Hepatocyte (in vitro differentiated cells): Measurements from ENCODE around the gene EOLA1.
"Not testable (repeated sequence)": the region's sequence is repeated elsewhere in the genome, so short reads cannot be mapped to it uniquely, and the experiment has no call there.

ENCODE experiments used
- CTCF ChIP-seq: fragments of 200-600 bp; sonication (generic); IDR thresholded peaks from 2 replicates; pipeline ENCODE4 v1.5.1; 2016; ENCODE audit warnings: antibody characterized with exemption, mild to moderate bottlenecking; ENCODE audit not compliant: poor library complexity
- EZH2 ChIP-seq: fragments of 200-600 bp; sonication (generic); IDR thresholded peaks from 2 replicates; pipeline ENCODE4 v1.6.1; 2016; ENCODE audit warnings: antibody characterized with exemption, mild to moderate bottlenecking, borderline replicate concordance
- EZH2phosphoT487 ChIP-seq: fragments of 200-600 bp; sonication (generic); IDR thresholded peaks from one replicate; pipeline ENCODE4 v1.6.1; 2018; ENCODE audit warnings: antibody characterized with exemption, mild to moderate bottlenecking, low read depth, moderate library complexity; ENCODE audit not compliant: unreplicated experiment, severe bottlenecking

GRCh38 chrX:149573456-149573855, 32.6 kb downstream of the EOLA1 start:
- not testable (repeated sequence) for TF ChIP-seq CTCF, EZH2, EZH2phosphoT487
